M059J (cell line): ENCODE data around the gene SPDYE18. TPM values are rescaled to one million over a fixed set of nuclear protein-coding genes. Genes with fewer than 3 reads are reported as not detected.
A peak's percentile ranks its signal among the peaks of the same experiment; 100 is the strongest.
"Not testable (repeated sequence)": the region's sequence is repeated elsewhere in the genome, so short reads cannot be mapped to it uniquely, and the experiment has no call there.

ENCODE experiments used
- DNase-seq: peaks from one replicate; pipeline ENCODE4 v3.0.0-alpha.2; 2012; ENCODE audit warnings: low read depth
- total RNA-seq: library from RNA; depleted of rRNA; stranded (reverse); fragments of >200 nt; shearing (Covaris generic); gene quantifications from 2 replicates; pipeline ENCODE4 v1.2.3, GENCODE V29; 2014; rRNA removed

The SPDYE18 gene, protein sequence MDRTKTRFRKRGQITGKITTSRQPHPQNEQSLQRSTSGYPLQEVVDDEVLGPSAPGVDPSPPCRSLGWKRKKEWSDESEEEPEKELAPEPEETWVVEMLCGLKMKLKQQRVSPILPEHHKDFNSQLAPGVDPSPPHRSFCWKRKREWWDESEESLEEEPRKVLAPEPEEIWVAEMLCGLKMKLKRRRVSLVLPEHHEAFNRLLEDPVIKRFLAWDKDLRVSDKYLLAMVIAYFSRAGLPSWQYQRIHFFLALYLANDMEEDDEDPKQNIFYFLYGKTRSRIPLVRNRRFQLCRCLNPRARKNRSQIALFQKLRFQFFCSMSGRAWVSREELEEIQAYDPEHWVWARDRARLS
- 0.10 TPM in 1 of 2 replicates, not detected in the other for total RNA-seq

DNA sequence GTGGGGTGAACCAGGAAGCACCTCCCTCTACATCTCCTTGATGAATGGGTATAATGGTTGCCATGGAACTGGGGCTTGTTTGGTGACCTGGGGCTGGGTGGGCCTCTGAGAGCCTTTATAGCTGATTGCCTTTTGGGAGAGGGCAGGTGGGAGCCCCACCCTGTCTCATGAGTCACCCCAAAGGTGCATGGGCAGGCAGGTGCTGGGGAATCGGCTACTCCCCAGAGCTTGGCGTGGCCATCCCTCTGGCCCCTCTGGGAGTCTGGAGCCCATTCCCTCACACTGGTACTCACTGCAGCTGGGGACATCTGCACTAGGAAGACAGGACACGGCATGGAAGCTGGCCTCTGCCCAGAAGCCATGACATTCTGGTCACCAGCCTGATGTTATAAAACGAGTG lies at the start of gene SPDYE18:
TSS of gene SPDYE18 (minus strand) at position 2 of the 400 bp plus-strand sequence. CDS start 2,046 bp downstream, outside the sequence.
- not testable (repeated sequence) for DNase-seq

DNA sequence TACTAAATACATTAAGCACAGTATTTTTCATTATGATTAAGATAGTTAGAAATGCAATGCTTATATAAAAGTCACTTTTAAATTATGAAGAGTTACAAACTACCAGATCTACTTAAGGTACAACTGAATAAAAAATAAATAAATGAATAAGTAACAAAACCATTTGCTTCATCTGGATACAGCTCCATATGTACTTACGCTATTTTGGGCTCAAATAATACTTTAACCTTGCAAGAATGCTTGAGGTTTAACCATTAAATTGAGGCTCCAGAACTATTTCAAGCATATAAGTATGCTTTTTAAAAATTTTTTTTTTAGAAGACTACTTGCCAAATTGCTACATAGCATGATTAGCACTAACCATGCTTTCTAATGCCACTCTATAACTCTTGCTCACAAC lies 46.0 kb upstream of the SPDYE18 start:
- DNase-seq = not testable (repeated sequence)

DNA sequence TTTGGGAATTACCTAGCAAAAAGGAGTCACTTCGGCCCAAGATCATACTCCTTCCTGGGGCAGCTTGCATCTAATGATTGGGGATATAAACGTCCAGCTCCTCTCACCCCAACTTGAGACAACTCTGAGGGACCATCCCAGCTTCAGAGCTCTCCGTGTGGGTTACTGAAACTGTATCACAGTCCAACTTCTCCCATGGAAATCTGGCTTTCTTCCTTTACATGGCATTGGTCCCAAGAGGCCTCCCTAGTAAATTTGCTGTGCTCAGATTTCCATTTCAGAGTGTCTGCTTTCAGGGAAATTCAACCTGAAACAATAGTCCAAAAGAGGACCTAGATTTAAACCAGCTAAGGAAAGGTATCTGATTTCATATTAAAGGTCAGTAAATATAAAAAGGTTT lies 45.3 kb upstream of the SPDYE18 start:
- DNase-seq = not testable (repeated sequence)

DNA sequence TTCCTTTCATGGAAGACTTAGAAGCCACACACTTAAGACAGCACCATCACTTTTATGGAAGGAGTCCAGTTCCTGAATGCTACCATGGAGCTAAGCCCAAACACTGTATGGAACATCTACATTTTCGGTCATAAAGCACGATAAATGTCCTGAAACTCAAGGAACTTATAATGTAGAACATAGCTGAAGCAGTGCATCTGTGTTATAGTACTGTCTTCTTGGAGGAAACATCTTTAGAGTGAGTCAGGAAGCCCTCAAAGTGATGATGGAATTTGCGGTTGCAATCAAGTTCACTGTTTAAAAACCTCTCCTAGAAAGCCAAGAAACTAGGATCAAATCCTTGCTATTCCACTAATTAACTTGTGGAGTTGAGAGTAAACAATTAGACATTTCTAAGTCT lies 43.5 kb upstream of the SPDYE18 start:
- DNase-seq = not testable (repeated sequence)

DNA sequence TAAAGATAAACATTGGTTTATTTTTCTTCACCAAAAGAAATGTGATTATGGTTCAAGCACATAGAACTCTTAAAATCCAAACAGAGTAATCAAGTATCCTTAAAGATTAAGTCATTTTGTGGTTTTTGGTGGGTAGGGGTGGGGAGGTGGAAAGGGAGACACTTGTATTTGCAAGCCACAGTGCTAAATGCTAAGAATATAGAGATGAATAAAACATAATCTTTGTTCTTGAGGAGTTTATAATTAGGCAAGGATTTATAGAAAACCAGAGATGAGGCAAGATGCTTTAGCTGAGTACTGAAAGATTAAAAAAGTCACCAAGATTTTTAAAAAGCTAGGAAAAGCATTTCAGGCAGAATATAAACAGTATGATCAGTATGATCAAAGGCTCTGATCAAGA lies 40.3 kb upstream of the SPDYE18 start:
- DNase-seq = not testable (repeated sequence)

DNA sequence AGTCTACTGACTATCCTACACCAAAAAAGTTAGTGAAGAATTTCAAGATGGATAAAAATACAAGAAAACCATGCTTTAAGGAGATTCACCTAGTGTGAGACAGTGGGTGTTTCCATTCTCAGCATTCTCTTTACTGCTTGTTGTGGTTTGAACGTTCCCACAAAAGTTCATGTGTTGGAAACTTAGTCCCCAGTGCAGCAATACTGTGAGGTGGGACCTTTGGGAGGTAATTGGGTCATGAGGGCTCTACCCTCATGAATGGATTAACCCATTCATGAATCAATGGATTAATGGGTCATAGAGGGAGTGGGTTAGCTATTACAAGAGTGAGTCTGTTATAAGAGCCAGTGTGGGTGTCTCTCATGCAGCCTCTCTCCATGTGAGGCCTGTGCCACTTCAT lies 38.8 kb upstream of the SPDYE18 start:
- DNase-seq = not testable (repeated sequence)

DNA sequence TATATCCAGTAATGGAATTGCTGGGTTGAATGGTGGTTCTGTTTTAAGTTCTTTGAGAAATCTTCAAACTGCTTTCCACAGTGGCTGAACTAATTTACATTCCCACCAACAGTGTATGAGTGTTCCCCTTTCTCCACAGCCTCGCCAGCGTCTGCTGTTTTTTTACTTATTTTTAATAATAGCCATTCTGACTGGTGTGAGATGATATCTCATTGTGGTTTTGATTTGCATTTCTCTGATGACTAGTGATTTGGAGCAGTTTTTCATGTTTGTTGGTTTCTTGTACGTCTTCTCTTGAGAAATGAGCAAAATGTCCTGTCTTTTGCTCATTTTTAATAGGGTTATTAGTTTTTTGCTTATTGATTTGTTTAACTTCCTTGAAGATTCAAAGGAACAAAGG lies 38.1 kb upstream of the SPDYE18 start:
- peak; percentile 26 for DNase-seq

DNA sequence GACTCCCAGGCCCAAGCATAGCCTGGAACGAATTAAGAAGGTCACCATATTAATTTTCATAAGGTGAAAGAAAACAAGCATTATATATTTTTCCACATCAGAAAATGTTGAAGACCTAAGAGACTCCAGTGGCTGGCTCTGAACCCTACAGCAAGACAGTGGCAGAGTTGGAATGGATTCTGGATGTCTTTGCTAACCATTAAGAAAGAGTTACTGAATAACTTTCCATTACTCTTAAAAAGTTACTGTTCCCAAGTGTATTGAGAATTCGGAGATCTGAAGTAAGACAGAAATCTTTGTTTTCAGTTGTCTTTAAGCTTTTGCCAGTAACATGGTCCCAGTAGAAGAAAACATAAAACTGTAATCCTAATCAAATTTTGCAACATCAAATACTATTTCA lies 29.9 kb upstream of the SPDYE18 start:
- DNase-seq = not testable (repeated sequence)

DNA sequence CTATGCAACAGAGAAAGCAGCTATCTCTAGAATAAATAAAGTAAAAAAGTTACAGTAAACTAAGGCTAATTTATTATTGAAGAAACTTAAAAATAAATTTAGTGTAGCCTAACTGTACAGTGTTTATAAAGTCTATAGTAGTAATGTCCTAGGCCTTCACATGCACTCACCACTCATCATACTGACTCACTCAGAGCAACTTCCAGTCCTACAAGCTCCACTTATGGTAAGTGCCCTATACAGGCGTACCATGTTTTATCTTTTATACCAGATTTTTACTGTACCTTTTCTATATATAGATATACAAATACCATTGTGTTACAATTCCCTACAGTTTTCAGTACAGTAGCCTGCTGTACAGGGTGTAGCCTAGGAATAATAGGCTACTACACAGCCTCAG lies 19.8 kb upstream of the SPDYE18 start:
- not testable (repeated sequence) for DNase-seq

DNA sequence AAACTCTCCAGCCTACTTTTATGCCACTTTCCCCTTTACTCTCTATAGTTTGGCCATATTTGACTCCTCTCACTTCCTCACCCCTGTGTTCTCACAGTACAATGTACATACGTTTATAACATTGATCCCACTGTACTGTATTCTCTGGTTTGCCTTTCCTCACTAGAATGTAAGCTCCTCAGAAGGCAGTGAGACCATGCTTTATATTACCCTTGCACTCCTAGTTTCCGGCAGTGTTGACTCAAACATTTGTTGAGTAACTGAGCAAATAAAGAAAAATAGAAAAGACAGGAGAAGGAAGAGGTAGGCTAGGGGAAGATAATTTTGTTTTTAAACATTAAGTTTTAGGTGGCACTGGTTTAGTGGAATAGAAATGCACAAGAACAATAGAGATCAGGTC lies 17.9 kb upstream of the SPDYE18 start:
- not testable (repeated sequence) for DNase-seq

DNA sequence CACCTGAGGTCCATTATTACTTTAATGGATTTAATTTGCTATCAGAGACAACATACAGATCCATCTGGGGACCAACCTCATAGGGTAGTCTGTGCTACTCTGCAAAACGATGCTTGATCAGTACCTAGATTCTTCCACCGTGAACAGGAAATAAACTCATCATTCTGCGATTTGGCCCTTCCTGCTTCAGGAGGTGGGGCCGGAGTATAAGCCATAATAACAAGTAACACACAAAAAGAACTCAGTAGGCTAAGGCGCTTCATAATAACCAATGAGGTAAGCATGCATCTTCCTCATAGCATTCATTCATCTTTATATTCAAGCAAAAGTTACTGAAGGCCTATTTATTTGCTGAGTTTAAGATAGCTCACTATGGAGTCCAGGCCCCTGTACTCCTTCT lies 17.3 kb upstream of the SPDYE18 start:
- DNase-seq = not testable (repeated sequence)

DNA sequence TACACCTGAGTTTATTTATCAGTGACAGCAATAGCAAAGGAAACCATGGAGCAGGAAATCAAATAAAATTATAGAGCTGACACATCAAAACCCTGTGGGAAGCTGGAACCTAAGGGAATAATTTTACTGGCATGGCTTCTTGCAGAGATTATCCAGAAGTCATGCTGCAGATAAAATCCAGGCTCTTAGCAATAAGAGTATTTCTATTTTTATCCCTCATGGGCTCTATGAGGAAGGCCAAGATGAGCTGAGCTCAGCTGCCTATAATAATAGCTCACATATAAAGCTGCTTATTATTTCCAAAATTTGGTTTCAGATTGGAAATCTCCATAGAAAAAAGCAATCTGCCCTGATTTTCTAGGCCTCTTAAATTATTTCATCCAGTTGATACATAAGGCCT lies 16.8 kb upstream of the SPDYE18 start:
- DNase-seq = not testable (repeated sequence)

DNA sequence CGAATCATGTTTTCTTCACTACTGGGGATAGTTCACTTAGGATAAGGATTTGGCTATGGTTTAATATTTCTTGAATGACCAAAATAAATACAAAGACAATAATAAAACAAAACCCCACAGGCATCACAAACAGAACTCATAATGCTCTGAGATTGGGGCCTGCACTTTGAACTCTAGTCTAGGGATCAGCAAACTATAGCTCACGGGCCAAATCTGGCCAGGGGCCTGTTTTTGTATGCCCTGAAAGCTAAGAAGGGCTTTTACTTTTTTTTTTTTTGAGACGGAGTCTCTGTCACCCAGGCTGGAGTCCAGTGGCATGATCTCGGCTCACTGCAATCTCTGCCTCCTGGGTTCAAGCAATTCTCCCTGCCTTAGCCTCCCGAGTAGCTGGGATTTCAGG lies 14.7 kb upstream of the SPDYE18 start:
- not testable (repeated sequence) for DNase-seq

DNA sequence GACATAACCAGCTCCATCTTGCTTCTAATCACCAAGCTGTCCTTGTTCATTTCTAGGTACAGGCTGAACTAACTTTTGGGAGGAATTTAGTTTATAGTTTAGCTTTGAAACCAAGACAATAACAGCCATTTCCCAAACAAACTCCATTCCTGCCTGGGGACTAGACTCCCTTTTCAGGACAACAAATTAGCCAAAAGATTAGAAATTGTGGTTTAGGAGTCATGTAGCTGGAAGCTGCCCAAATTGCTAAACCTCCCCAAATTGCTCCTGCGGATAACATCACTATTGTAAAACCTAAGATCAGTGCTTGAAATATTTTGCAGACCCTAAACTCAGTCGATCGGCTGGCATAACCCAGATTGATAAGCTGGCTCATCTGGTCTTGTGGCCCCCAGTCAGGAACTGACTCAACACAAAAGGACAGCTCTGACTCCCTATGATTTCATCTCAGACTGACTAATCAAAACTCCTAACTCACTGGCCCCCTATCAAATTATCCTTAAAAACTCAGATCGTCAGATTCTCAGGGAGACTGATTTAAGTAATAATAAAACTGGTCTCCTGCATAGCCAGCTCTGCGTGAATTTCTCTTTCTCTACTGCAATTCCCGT lies 12.5 kb upstream of the SPDYE18 start:
- DNase-seq = peak; percentile 72

DNA sequence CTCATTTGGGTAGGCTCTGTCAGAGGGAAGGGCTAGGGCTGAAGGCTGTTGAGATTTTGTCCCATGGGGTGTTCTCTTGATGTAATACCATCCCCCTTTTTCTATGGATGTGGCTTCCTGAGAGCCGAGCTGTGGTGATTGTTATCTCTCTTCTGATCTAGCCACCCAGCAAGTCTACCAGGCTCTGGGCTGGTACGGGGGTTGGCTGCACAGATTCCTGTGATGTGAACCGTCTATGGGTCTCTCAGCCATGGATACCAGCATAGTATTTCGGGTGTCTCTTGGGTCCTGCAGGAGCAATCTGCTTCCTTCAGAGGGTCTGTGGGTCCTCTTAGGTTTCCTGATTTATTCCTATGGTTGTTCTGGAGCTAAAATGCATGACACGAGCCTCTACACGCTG lies 8.8 kb upstream of the SPDYE18 start:
- peak; percentile 10 for DNase-seq

DNA sequence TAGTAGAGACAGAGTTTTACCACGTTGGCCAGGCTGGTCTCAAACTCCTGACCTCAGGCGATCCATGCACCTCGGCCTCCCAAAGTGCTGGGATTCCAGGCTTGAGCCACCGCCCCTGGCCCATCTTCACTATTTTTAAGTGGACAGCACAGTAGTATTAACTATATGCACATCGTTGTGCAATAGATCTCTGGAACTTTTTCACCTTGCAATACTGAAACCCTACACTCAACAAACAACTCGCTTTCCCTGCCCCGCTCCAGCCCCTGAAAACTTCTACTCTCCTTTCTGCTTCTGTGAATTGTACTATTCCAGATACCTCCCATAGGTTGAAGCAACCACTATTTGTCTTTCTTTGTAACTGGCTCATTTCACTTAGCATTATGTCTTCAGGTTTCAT lies 3.5 kb upstream of the SPDYE18 start:
- not testable (repeated sequence) for DNase-seq

DNA sequence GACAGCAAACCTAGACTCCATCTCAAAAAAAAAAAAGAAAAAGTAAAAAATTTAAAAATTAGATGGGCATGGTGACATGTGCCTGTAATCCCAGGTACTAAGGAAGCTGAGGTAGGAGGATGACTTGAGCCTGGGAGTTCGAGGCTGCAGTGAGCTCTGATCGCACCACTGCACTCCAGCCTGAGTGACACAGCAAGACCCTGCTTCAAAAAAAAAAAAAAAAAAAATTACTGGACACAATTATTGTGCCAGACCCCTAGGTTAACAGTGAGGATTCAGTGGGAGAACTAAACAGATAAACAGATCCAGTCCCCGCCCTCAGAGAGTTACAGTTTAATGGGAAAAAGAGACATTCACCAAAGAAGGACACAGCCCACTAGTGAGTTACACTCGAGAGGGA lies 1.4 kb upstream of the SPDYE18 start:
- DNase-seq = not testable (repeated sequence)

DNA sequence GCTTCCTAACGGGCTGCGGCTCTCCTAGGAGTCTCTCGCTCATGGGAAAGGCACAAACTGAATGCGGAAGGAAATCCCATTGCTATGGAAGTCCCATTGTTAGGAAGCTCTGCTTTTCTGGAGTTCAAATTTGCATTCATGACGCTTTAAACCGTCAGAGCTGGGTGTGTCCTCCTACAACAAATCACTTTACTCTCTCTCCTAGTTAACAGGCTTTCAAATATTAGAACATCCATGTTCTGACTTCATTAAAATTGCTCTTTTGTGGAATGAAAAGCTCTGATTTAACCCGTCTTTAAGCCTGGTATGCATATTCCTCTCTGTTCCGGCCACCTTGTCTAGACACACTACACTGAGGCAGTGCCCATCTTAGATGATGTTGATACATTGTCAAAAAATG lies 30.1 kb downstream of the SPDYE18 start, which contains the start of gene SPDYE17:
TSS of gene SPDYE17 (minus strand) at position 101 of the 400 bp plus-strand sequence. CDS start 1,791 bp downstream, outside the sequence.
- DNase-seq = not testable (repeated sequence)

DNA sequence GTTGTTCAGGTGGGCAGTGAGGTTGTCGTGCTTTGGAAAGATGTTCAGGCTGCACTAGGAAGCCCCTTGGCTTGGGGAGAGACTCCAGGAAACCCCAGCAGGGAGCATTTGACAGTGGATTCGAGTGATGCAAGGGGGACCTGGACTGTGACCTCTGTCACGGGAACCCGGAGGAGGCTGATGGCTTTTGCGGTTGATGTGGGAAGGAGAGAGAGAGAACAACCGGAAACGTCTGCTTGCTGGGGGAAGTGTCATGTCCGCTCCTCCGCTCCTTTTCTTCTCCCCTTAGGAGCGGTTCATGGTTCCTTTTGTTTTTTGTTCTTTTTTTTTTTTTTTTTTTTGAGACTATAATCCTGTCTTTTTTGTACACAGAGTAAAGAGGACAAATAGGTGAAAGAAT lies 36.0 kb downstream of the SPDYE18 start:
- DNase-seq = not testable (repeated sequence)

DNA sequence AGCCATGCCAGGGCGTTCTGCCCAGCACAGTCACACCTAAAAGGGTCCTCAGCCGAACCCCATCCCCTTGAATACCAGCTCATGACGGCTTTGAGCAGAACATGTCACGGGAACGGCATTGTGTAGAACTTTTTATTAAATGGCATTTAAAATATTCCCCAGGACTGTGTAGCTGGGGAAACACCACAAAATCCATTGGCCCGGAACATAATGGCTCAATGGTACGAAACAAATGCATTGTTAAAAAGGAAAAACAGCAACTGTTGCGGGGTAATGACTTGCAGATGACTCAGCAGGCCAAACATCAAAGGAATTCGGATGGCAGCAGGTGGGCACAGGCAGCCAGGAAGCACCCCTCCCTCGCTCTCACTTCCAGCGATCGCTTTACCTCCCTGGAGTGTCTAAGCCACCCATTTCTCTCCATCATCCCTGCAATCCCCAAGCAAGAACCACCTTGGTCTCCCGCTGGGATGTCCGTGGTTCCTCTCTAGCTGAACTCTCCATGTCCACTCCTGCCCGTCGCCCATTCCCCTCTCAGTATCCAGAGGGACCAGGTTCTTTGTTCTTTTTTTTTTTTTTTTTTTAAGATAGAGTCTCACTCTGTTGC lies 52.2 kb downstream of the SPDYE18 start:
- DNase-seq = peak; percentile 94

DNA sequence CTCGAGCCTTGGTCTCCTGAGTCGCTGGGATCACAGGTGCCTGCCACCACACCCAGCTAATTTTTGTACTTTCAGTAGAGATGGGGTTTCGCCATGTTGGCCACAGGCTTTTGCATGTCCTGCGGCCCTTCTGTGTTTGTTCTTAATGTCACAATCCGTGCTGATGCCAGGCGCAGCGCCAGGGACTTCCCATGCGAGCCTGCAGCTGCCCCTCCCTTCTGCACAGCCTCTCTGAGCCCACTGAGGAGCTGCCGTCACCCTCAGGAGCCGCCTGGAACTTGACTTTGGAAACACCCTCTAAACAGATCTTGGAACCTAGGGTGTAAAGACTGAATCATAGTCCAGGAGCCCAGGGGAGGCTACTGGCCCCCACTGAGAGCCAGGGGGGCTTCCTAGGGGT lies 54.4 kb downstream of the SPDYE18 start:
- peak; percentile 94 for DNase-seq
